Right atrium auricular region (tissue), 2 donors: ENCODE results near the gene SIK2. TPM values are rescaled to one million over a fixed set of nuclear protein-coding genes. Genes with fewer than 3 reads are reported as not detected.

Source experiments
- total RNA-seq, 2 donors: library from RNA; depleted of rRNA; stranded (reverse); fragments of >200 nt; gene quantifications; one replicate each; pipeline ENCODE4 v1.1.0, GENCODE V29; 2016

SIK2 gene
- total RNA-seq, 2 donors from 2014 or later = 23.5 to 28.0 TPM

Other genes with a start within 250 kb of the SIK2 start
- gene POU2AF1, start 223.2 kb upstream of the SIK2 start, total RNA-seq = 1 to 10 TPM in 1 of 2 donors, under 1 TPM in 1; 0.11 to 1.6 TPM
- gene BTG4, start 90.1 kb upstream of the SIK2 start, total RNA-seq = not detected
- not detected for gene HOATZ, start 87.7 kb upstream of the SIK2 start, total RNA-seq
- gene LAYN, start 61.7 kb upstream of the SIK2 start, total RNA-seq = 10 to 100 TPM in 1 of 2 donors, 1 to 10 TPM in 1; 5.9 to 12.3 TPM
- gene PPP2R1B, start 163.9 kb downstream of the SIK2 start, total RNA-seq = 10 to 100 TPM in 1 of 2 donors, 1 to 10 TPM in 1; 6.5 to 13.2 TPM